HCT116 (cell line): ENCODE data around the gene FAM193A. TPM values are rescaled to one million over a fixed set of nuclear protein-coding genes. Genes with fewer than 3 reads are reported as not detected.

Experiments
- ATAC-seq: fragments of 200-7000 bp; cut with Tn5 transposase; 2 replicates; pipeline ENCODE4 v1.9.1; 2020; ENCODE audit warnings: mild to moderate bottlenecking, moderate library complexity
- BruUV-seq: library from RNA; stranded (reverse); fragments of 400-500 nt; replicated peaks from 2 replicates; lab custom pipeline; 2021; lab: Mats Ljungman, UMichigan
- CTCF ChIA-PET: fragments of 300-600 bp; sonication (Branson Sonifier 250); formaldehyde crosslinking; loops from one replicate; lab custom pipeline; 2021; ENCODE audit warnings: antibody characterized with exemption; lab: Charles Lee
- POLR2A ChIA-PET: fragments of 300-600, 350-600 bp; sonication (Branson Sonifier 250); formaldehyde crosslinking; loops from one replicate; lab custom pipeline; 2021; ENCODE audit warnings: antibody characterized with exemption; lab: Charles Lee
- RAD21 ChIA-PET, 2 experiments: fragments of 300-600 bp; sonication (Branson Sonifier 250); formaldehyde crosslinking; loops; one replicate each; lab custom pipeline; 2023; ENCODE audit warnings: low total read pairs in 2 of 2; ENCODE audit not compliant: uncharacterized antibody in 2 of 2, unreplicated experiment in 2 of 2, low non-redundant PET in 1 of 2; lab: Charles Lee
- DNase-seq: peaks from one replicate; pipeline ENCODE4 v3.0.0-alpha.2; 2010; ENCODE audit warnings: low read depth, low spot score
- H2AFZ ChIP-seq: fragments of 200-600 bp; shearing (Covaris generic), sonication (generic); 2 replicates; pipeline ENCODE4 v1.6.1; 2017; ENCODE audit warnings: low read depth, mixed run types, mixed read lengths, antibody characterized with exemption, low read length; ENCODE audit not compliant: poor library complexity, severe bottlenecking
- H3K27ac ChIP-seq: 2 replicates; pipeline ENCODE4 v1.5.1; 2012; ENCODE audit warnings: low read depth, low read length
- H3K27me3 ChIP-seq: fragments of 200-600 bp; sonication (generic); 2 replicates; pipeline ENCODE4 v1.6.1; 2016; ENCODE audit warnings: mixed run types, low read length, mixed read lengths; ENCODE audit not compliant: insufficient read depth
- H3K36me3 ChIP-seq, 2 experiments: fragments of 200-500 bp in 1 of 2; fragments of 200-600 bp in 1 of 2; sonication (Bioruptor generic) in 1 of 2; sonication (generic) in 1 of 2; 2 replicates each; pipeline versions ENCODE4 v1.5.1 to v1.6.1; 2014 to 2016; ENCODE audit warnings: low read length in 2 of 2, inconsistent platforms in 1 of 2, mixed read lengths in 1 of 2, mixed run types in 1 of 2; ENCODE audit not compliant: insufficient read depth in 2 of 2, control insufficient read depth in 1 of 2
- H3K4me1 ChIP-seq, 2 experiments: fragments of 200-600 bp in 1 of 2; sonication (generic) in 1 of 2; 2 replicates each; pipeline versions ENCODE4 v1.5.1 to v1.6.1; 2012 to 2017; ENCODE audit warnings: low read length in 2 of 2, inconsistent platforms in 1 of 2, mild to moderate bottlenecking in 1 of 2, mixed read lengths in 1 of 2, mixed run types in 1 of 2, moderate library complexity in 1 of 2; ENCODE audit not compliant: insufficient read depth in 2 of 2, control insufficient read depth in 1 of 2
- H3K4me2 ChIP-seq: fragments of 200-600 bp; sonication (generic); 2 replicates; pipeline ENCODE4 v1.6.1; 2017; ENCODE audit warnings: mixed run types, low read length, mixed read lengths
- H3K4me3 ChIP-seq, 2 experiments: fragments of 200-600 bp in 1 of 2; sonication (generic) in 1 of 2; replicated peaks in 1 of 2; 2 replicates each; pipeline ENCODE4 v1.5.1; 2011 to 2016; ENCODE audit warnings: low read length in 2 of 2, control low read depth in 1 of 2, low read depth in 1 of 2, mild to moderate bottlenecking in 1 of 2, mixed read lengths in 1 of 2, mixed run types in 1 of 2
- H3K79me2 ChIP-seq: fragments of 200-600 bp; sonication (generic); 2 replicates; pipeline ENCODE4 v1.6.1; 2017; ENCODE audit warnings: mild to moderate bottlenecking, mixed run types, low read length, moderate library complexity, mixed read lengths; ENCODE audit not compliant: insufficient read depth
- H3K9ac ChIP-seq: fragments of 200-600 bp; sonication (generic); 2 replicates; pipeline ENCODE4 v1.6.1; 2016; ENCODE audit warnings: low read length, mixed read lengths
- H3K9me2 ChIP-seq: fragments of 200-600 bp; sonication (generic), shearing (Covaris generic); 2 replicates; pipeline ENCODE4 v1.6.1; 2017; ENCODE audit warnings: mixed run types, mild to moderate bottlenecking, moderate library complexity; ENCODE audit not compliant: insufficient read depth
- H3K9me3 ChIP-seq, 2 experiments: fragments of 200-500 bp in 1 of 2; fragments of 200-600 bp in 1 of 2; sonication (Bioruptor generic) in 1 of 2; sonication (generic) in 1 of 2; 2 replicates each; pipeline ENCODE4 v1.6.1; 2014 to 2017; ENCODE audit warnings: low read length in 2 of 2, mixed read lengths in 2 of 2, inconsistent platforms in 1 of 2, low read depth in 1 of 2, mild to moderate bottlenecking in 1 of 2, mixed run types in 1 of 2, moderate library complexity in 1 of 2; ENCODE audit not compliant: control insufficient read depth in 1 of 2, insufficient read depth in 1 of 2
- H4K20me1 ChIP-seq: fragments of 200-600 bp; sonication (generic), shearing (Covaris generic); 2 replicates; pipeline ENCODE4 v1.6.1; 2017; ENCODE audit warnings: mixed run types, mild to moderate bottlenecking, moderate library complexity; ENCODE audit not compliant: insufficient read depth
- CBX3 ChIP-seq: IDR thresholded peaks from 2 replicates; pipeline ENCODE4 v1.6.1; 2012; ENCODE audit warnings: low read depth
- EGR1 ChIP-seq: IDR thresholded peaks from 2 replicates; pipeline ENCODE4 v1.6.1; 2012; ENCODE audit warnings: low read depth
- ELF1 ChIP-seq: IDR thresholded peaks from 2 replicates; pipeline ENCODE4 v1.6.1; 2012; ENCODE audit warnings: low read depth, borderline replicate concordance
- FOSL1 ChIP-seq: IDR thresholded peaks from 2 replicates; pipeline ENCODE4 v1.6.1; 2012; ENCODE audit warnings: low read depth
- JUND ChIP-seq: IDR thresholded peaks from 2 replicates; pipeline ENCODE4 v1.6.1; 2012
- POLR2A ChIP-seq: IDR thresholded peaks from 2 replicates; pipeline ENCODE4 v1.7.0; 2011; ENCODE audit warnings: borderline replicate concordance; ENCODE audit not compliant: insufficient read depth, insufficient read length; ENCODE audit errors: extremely low read depth
- POLR2AphosphoS5 ChIP-seq: IDR thresholded peaks from 2 replicates; pipeline ENCODE4 v1.6.1; 2011; ENCODE audit warnings: mild to moderate bottlenecking, low read depth, low read length, moderate library complexity
- SP1 ChIP-seq: IDR thresholded peaks from 2 replicates; pipeline ENCODE4 v1.6.1; 2012; ENCODE audit warnings: low read depth
- TCF7L2 ChIP-seq: IDR thresholded peaks from 2 replicates; pipeline ENCODE4 v1.7.0; 2011; ENCODE audit warnings: borderline replicate concordance, inconsistent platforms; ENCODE audit not compliant: insufficient read depth, insufficient read length; ENCODE audit errors: extremely low read depth
- YY1 ChIP-seq: IDR thresholded peaks from 2 replicates; pipeline ENCODE4 v1.6.1; 2011; ENCODE audit warnings: low read length, low read depth, moderate library complexity, mild to moderate bottlenecking; ENCODE audit not compliant: insufficient replicate concordance; ENCODE audit errors: extremely low read depth
- intact Hi-C: fragments of 100-400 bp; cut with micrococcal nuclease; formaldehyde crosslinking; loops from 2 replicates; pipeline ENCODE4 v1.10.0; 2022
- total RNA-seq: library from RNA; stranded (reverse); gene quantifications from one replicate; pipeline ENCODE4 v1.2.1, GENCODE V29; 2021; ENCODE audit not compliant: unreplicated experiment
- TF ChIP-seq, protein P1 (sequence below): IDR thresholded peaks from 2 replicates; pipeline ENCODE4 v1.6.1; 2012; ENCODE audit warnings: low read depth
- TF ChIP-seq, protein P2 (sequence below), 3 experiments: fragments of 200-600 bp in 1 of 3; sonication (generic) in 1 of 3; IDR thresholded peaks in 2 of 3; conservative IDR thresholded peaks in 1 of 3; 2 replicates each; pipeline ENCODE4 v1.5.1; 2012 to 2017; ENCODE audit warnings: low read depth in 2 of 3, low read length in 2 of 3, antibody characterized with exemption in 1 of 3, borderline replicate concordance in 1 of 3, control low read depth in 1 of 3, mild to moderate bottlenecking in 1 of 3, mixed read lengths in 1 of 3, mixed run types in 1 of 3, moderate library complexity in 1 of 3; ENCODE audit not compliant: insufficient read depth in 1 of 3

Gene FAM193A
- total RNA-seq, 1 experiment from 2014 or later: 15.7 TPM

DNA sequence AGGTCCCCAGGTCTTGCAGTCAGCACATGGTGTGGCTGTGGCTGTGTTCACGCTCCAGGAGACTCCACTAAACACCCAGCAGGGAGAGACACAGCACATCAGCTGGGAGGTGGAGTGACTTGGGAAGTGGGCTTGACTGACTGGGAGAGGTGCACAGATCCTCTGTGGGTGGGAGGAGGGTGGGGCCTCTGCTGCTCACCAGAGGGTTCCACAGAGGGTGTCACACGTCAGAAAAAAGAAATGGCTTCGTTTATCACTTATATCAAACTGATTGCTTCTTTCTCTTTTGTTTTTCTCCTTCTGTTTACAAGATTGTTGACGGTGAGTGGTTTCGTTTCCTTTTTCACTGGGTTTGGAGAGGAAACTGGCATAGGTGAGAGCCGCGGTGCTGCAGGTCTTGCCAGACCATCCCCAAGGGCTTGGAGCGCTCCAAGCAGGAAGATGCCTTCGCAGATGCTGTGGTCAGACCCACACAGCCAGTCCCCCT lies 24.8 kb upstream of the FAM193A start:
- TF ChIP-seq ELF1 (no peak), SP1 (no peak), TCF7L2 (no peak), POLR2AphosphoS5 (no peak), JUND (no peak), EGR1 (no peak)
- no peaks in the 10 kb centered on the region for H3K9me3 ChIP-seq
- DNase-seq (no peak), ATAC-seq (no peak)
- H3K27me3 ChIP-seq: no peaks in the 10 kb centered on the region
- no TSS peak for BruUV-seq
- no peaks in the 10 kb centered on the region for H3K4me1 ChIP-seq
- CTCF ChIA-PET: no interaction called here
- H3K36me3 ChIP-seq: peaks cover 43 to 48% of the 10 kb centered on the region in 2 experiments; a peak in 3 of 4 replicates
- no peaks in the 10 kb centered on the region for H3K9me2 ChIP-seq
- H3K27ac ChIP-seq: no peak overlapping the region
- intact Hi-C loops: no loop called here
- POLR2A ChIA-PET: no interaction called here
- no peak overlapping the region for H3K9ac ChIP-seq
- RAD21 ChIA-PET: no interaction called here
- peaks cover 51% of the 10 kb centered on the region for H3K79me2 ChIP-seq
- no peak overlapping the region for H3K4me2 ChIP-seq
- peaks cover 2% of the 10 kb centered on the region; the same call in 1 of the 2 replicates for H4K20me1 ChIP-seq
- no peak overlapping the region for H2AFZ ChIP-seq
- H3K4me3 ChIP-seq: no peak overlapping the region

DNA sequence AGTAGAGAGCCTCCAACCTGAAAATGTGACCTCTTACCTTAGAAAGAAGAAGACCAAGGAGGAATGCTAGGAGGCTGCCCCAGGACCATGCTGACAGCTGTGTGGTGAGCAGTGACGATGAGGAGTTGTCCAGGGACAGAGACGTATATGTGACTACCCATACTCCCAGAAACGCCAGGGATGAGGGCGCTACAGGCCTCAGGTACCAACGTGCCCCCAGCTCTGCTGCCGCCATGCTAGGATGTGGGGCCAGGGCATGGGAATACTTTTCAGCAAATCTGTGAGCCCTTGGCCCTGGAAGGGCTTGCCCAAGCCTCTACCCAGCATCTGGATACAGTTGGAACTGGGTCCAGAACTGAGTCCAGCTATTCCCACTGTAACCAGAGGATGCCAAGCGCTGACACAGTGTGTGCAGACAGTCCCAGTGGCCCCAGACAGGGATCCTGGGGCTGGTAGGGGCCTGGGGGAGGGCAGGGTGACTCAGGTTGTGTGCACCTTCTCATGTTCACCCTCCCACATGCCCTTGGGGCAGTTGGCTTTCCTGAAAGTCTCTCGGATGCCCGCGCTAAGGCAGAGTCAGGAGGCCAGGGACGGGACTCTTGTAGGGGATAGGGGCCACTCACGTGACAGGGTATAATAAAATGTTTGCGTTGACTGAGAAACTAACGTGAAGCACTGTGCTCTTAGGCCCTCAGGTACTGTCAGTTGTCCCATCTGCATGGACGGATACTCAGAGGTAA lies 23.9 kb upstream of the FAM193A start:
- H3K9ac ChIP-seq: no peak overlapping the region
- H3K27ac ChIP-seq: no peak overlapping the region
- H3K4me3 ChIP-seq: no peak overlapping the region
- H2AFZ ChIP-seq: no peak overlapping the region
- H3K9me2 ChIP-seq: no peaks in the 10 kb centered on the region
- intact Hi-C loops: no loop called here
- no peak for DNase-seq
- ATAC-seq: no peak
- no peaks in the 10 kb centered on the region for H4K20me1 ChIP-seq
- no peak overlapping the region for H3K4me2 ChIP-seq
- H3K9me3 ChIP-seq: no peaks in the 10 kb centered on the region
- peaks cover 42% of the 10 kb centered on the region for H3K79me2 ChIP-seq
- POLR2A ChIA-PET: no interaction called here
- peaks cover 42 to 44% of the 10 kb centered on the region in 2 experiments; a peak in 3 of 4 replicates for H3K36me3 ChIP-seq
- BruUV-seq: no TSS peak
- CTCF ChIA-PET: no interaction called here
- TF ChIP-seq YY1: no peak
- TF ChIP-seq CBX3: no peak
- TF ChIP-seq SP1: no peak
- no peak for TF ChIP-seq FOSL1
- TF ChIP-seq, protein P1, sequence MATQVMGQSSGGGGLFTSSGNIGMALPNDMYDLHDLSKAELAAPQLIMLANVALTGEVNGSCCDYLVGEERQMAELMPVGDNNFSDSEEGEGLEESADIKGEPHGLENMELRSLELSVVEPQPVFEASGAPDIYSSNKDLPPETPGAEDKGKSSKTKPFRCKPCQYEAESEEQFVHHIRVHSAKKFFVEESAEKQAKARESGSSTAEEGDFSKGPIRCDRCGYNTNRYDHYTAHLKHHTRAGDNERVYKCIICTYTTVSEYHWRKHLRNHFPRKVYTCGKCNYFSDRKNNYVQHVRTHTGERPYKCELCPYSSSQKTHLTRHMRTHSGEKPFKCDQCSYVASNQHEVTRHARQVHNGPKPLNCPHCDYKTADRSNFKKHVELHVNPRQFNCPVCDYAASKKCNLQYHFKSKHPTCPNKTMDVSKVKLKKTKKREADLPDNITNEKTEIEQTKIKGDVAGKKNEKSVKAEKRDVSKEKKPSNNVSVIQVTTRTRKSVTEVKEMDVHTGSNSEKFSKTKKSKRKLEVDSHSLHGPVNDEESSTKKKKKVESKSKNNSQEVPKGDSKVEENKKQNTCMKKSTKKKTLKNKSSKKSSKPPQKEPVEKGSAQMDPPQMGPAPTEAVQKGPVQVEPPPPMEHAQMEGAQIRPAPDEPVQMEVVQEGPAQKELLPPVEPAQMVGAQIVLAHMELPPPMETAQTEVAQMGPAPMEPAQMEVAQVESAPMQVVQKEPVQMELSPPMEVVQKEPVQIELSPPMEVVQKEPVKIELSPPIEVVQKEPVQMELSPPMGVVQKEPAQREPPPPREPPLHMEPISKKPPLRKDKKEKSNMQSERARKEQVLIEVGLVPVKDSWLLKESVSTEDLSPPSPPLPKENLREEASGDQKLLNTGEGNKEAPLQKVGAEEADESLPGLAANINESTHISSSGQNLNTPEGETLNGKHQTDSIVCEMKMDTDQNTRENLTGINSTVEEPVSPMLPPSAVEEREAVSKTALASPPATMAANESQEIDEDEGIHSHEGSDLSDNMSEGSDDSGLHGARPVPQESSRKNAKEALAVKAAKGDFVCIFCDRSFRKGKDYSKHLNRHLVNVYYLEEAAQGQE: no peak
- TF ChIP-seq, protein P2, sequence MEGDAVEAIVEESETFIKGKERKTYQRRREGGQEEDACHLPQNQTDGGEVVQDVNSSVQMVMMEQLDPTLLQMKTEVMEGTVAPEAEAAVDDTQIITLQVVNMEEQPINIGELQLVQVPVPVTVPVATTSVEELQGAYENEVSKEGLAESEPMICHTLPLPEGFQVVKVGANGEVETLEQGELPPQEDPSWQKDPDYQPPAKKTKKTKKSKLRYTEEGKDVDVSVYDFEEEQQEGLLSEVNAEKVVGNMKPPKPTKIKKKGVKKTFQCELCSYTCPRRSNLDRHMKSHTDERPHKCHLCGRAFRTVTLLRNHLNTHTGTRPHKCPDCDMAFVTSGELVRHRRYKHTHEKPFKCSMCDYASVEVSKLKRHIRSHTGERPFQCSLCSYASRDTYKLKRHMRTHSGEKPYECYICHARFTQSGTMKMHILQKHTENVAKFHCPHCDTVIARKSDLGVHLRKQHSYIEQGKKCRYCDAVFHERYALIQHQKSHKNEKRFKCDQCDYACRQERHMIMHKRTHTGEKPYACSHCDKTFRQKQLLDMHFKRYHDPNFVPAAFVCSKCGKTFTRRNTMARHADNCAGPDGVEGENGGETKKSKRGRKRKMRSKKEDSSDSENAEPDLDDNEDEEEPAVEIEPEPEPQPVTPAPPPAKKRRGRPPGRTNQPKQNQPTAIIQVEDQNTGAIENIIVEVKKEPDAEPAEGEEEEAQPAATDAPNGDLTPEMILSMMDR (IDR thresholded peaks at IDR 0.05 in 2 of 3, conservative IDR thresholded peaks at IDR 0.05 in 1 of 3; ENCODE audit: borderline replicate concordance in 1 of 3, insufficient read depth in 1 of 3, low read depth in 2 of 3, low read length in 2 of 3): no peak
- TF ChIP-seq POLR2A: no peak
- H3K27me3 ChIP-seq: no peaks in the 10 kb centered on the region
- no peaks in the 10 kb centered on the region for H3K4me1 ChIP-seq
- RAD21 ChIA-PET: no interaction called here
